CD4-positive, alpha-beta memory T cell (primary cell): Measurements from ENCODE around the gene FCAMR. TPM values are rescaled to one million over a fixed set of nuclear protein-coding genes. Genes with fewer than 3 reads are reported as not detected.
A peak's percentile ranks its signal among the peaks of the same experiment; 100 is the strongest.

ENCODE experiments used
- CTCF ChIA-PET: fragments of 350-600 bp; sonication (Branson Sonifier 250); formaldehyde crosslinking; loops from one replicate; lab custom pipeline; 2021; ENCODE audit warnings: inconsistent platforms; ENCODE audit not compliant: partially characterized antibody; lab: Charles Lee
- POLR2A ChIA-PET: fragments of 350-600 bp; sonication (Branson Sonifier 250); formaldehyde crosslinking; loops from one replicate; lab custom pipeline; 2021; ENCODE audit not compliant: partially characterized antibody; lab: Charles Lee
- DNase-seq, 5 donors: peaks; one replicate each; pipeline versions ENCODE4 v3.0.0 to v3.0.0-alpha.2; 2020 to 2022; ENCODE audit warnings: mixed read lengths in 1 of 5
- H3K27ac ChIP-seq: one replicate; pipeline ENCODE4 v1.7.0; 2013; ENCODE audit warnings: low read depth, low read length
- H3K27me3 ChIP-seq: 2 replicates; pipeline ENCODE4 v1.7.0; 2013; ENCODE audit warnings: mild to moderate bottlenecking, low read length, moderate library complexity; ENCODE audit not compliant: insufficient read depth
- H3K36me3 ChIP-seq: 2 replicates; pipeline ENCODE4 v1.7.0; 2013; ENCODE audit warnings: mild to moderate bottlenecking, low read length, moderate library complexity; ENCODE audit not compliant: insufficient read depth
- H3K4me1 ChIP-seq: 2 replicates; pipeline ENCODE4 v1.7.0; 2013; ENCODE audit warnings: mild to moderate bottlenecking, low read length, moderate library complexity; ENCODE audit not compliant: insufficient read depth
- H3K4me3 ChIP-seq, 2 donors: one replicate each; pipeline ENCODE4 v1.7.0; 2013; ENCODE audit warnings: low read length in 2 of 2, mild to moderate bottlenecking in 1 of 2
- H3K9me3 ChIP-seq, 2 donors: one replicate each; pipeline ENCODE4 v1.7.0; 2013; ENCODE audit warnings: low read length in 2 of 2, control low read depth in 1 of 2; ENCODE audit not compliant: control insufficient read depth in 1 of 2
- H3K27ac Mint-ChIP-seq, 7 donors: one replicate each; pipeline ENCODE4 v1.8.0; 2020 to 2021; ENCODE audit warnings: mixed read lengths in 7 of 7, mild to moderate bottlenecking in 6 of 7, inconsistent platforms in 3 of 7, moderate library complexity in 3 of 7
- H3K27me3 Mint-ChIP-seq, 2 donors: one replicate each; pipeline ENCODE4 v1.8.0; 2020 to 2021; ENCODE audit warnings: mixed read lengths in 2 of 2
- H3K36me3 Mint-ChIP-seq, 2 donors: one replicate each; pipeline ENCODE4 v1.8.0; 2020 to 2021; ENCODE audit warnings: mixed read lengths in 2 of 2, inconsistent platforms in 1 of 2, mild to moderate bottlenecking in 1 of 2
- H3K4me1 Mint-ChIP-seq, 4 donors: one replicate each; pipeline ENCODE4 v1.8.0; 2020 to 2021; ENCODE audit warnings: mixed read lengths in 4 of 4, mild to moderate bottlenecking in 1 of 4
- H3K4me3 Mint-ChIP-seq, 8 donors: one replicate each; pipeline ENCODE4 v1.8.0; 2020 to 2021; ENCODE audit warnings: mixed read lengths in 8 of 8, mild to moderate bottlenecking in 7 of 8, moderate library complexity in 6 of 8, inconsistent platforms in 3 of 8
- H3K9me3 Mint-ChIP-seq, 8 donors: one replicate each; pipeline ENCODE4 v1.8.0; 2020 to 2021; ENCODE audit warnings: mixed read lengths in 8 of 8, mild to moderate bottlenecking in 5 of 8, inconsistent platforms in 3 of 8, moderate library complexity in 1 of 8
- intact Hi-C: fragments of 100-400 bp; cut with micrococcal nuclease; formaldehyde crosslinking; loops from one replicate; pipeline ENCODE4 v1.15.1; 2023
- polyA plus RNA-seq, 2 donors: library from polyadenylated mRNA; unstranded; fragments of 300-500 nt; fragmentation: Illumina TruSeq; gene quantifications; one replicate each; pipeline ENCODE4 v1.2.3, GENCODE V29; 2021
- total RNA-seq, 2 experiments: library from RNA; stranded (reverse); gene quantifications; one replicate each; pipeline ENCODE4 v1.2.3, GENCODE V29; 2021

FCAMR gene
- total and polyA plus RNA-seq, 4 experiments from 2014 or later = not detected

GRCh38 chr1:206931709-206932108 is 38.6 kb downstream of the FCAMR start:
- Histone ChIP-seq H3K27ac (no peak overlapping the region), H3K36me3 (no peaks in the 10 kb centered on the region), H3K27me3 (no peaks in the 10 kb centered on the region), H3K4me1 (peaks cover 34% of the 10 kb centered on the region), H3K4me3 (no peak overlapping the region), H3K9me3 (no peaks in the 10 kb centered on the region)
- DNase-seq = no peak
- CTCF ChIA-PET = interaction anchor here (0.9 to 13.7 kb wide), 25 partner anchors 14 to 222 kb away, joined by 3 to 477 read pairs (median 8); partner anchors contain the start of genes FCAMR, FCMR, IL20 and IL24
- POLR2A ChIA-PET = interaction anchor here (0.8 to 8.7 kb wide), 6 partner anchors 14 to 73 kb away, joined by 3 to 179 read pairs (median 11); partner anchors contain the start of gene FCMR
- H3K4me3 Mint-ChIP-seq = no peak overlapping the region
- H3K4me1 Mint-ChIP-seq = peaks cover 22 to 49% (median 32%) of the 10 kb centered on the region in 4 donors
- no peaks in the 10 kb centered on the region for H3K36me3 Mint-ChIP-seq
- no peaks in the 10 kb centered on the region for H3K27me3 Mint-ChIP-seq
- H3K27ac Mint-ChIP-seq = peak overlapping the region in 4 of 7 donors; percentile 22 to 88 (median 32)
- no peaks in the 10 kb centered on the region for H3K9me3 Mint-ChIP-seq
- intact Hi-C loops = loop anchor here (5.0 kb wide), 1 partner anchor 51 kb away; no protein-coding TSS in a partner anchor

- Mint-ChIP-seq H3K4me3 (peak overlapping the region; percentile 2 to 70 (median 54)), H3K27ac (peak overlapping the region; percentile 81 to 93 (median 88)), H3K9me3 (no peaks in the 10 kb centered on the region), H3K36me3 (no peaks in the 10 kb centered on the region), H3K27me3 (no peaks in the 10 kb centered on the region), H3K4me1 (peaks cover 25 to 55% (median 34%) of the 10 kb centered on the region in 4 donors)
- no peaks in the 10 kb centered on the region for H3K27me3 ChIP-seq
- no peak overlapping the region for H3K27ac ChIP-seq
- ChIA-PET CTCF (interaction anchor here (1.3 to 13.7 kb wide), 9 partner anchors 13 to 204 kb away, joined by 5 to 477 read pairs (median 41); partner anchors contain the start of genes FCMR and IL20), POLR2A (interaction anchor here (0.6 to 8.7 kb wide), 5 partner anchors 13 to 186 kb away, joined by 3 to 179 read pairs (median 12); partner anchors contain the start of gene FCMR)
- DNase-seq = no peak
- peaks cover 39% of the 10 kb centered on the region for H3K4me1 ChIP-seq
- intact Hi-C loops = loop anchor here (5.0 kb wide), 1 partner anchor 52 kb away; no protein-coding TSS in a partner anchor
- no peaks in the 10 kb centered on the region for H3K36me3 ChIP-seq
- H3K4me3 ChIP-seq = no peak overlapping the region
- H3K9me3 ChIP-seq = no peaks in the 10 kb centered on the region
Observed at GRCh38 chr1:206930210-206930798, 40.0 kb downstream of the FCAMR start.

DNA sequence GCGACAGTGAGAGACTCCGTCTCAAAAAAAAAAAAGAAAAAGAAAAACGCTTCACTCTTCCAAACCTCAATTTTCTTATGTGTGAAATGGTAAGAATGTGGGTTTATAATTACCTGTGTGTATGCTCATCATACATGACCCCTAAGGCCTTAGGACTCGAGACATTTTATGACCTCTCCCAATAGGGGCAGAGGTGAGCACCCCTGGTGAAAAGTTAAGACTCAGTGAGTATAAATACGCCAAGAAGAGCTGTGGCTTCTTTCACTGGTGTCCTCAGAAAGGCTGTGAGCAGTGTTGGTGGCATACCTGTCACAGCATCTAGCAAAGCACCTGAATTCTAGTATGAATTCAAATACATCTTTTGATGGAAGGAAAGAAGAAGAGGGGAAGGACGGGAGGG is 40.7 kb downstream of the FCAMR start:
- no peaks in the 10 kb centered on the region for H3K9me3 Mint-ChIP-seq
- H3K27ac Mint-ChIP-seq = peak overlapping the region; percentile 62 to 93 (median 88)
- H3K4me1 ChIP-seq = peaks cover 47% of the 10 kb centered on the region
- CTCF ChIA-PET = interaction anchor here (1.1 to 13.7 kb wide), 5 partner anchors 12 to 195 kb away, joined by 3 to 477 read pairs (median 4); partner anchors contain the start of gene FCMR
- intact Hi-C loops = no loop called here
- H3K27me3 Mint-ChIP-seq = no peaks in the 10 kb centered on the region
- no peak overlapping the region for H3K27ac ChIP-seq
- POLR2A ChIA-PET = interaction anchor here (1.9 to 8.7 kb wide), 3 partner anchors 12 to 24 kb away, joined by 10 to 179 read pairs (median 12); partner anchors contain the start of gene FCMR
- no peak for DNase-seq
- peak overlapping the region in 1 of 2 donors; percentile 19 for H3K4me3 ChIP-seq
- H3K36me3 ChIP-seq = no peaks in the 10 kb centered on the region
- no peaks in the 10 kb centered on the region for H3K9me3 ChIP-seq
- peaks cover 25 to 55% (median 34%) of the 10 kb centered on the region in 4 donors for H3K4me1 Mint-ChIP-seq
- no peaks in the 10 kb centered on the region for H3K27me3 ChIP-seq
- H3K4me3 Mint-ChIP-seq = peak overlapping the region in 1 of 8 donors; percentile 72
- no peaks in the 10 kb centered on the region for H3K36me3 Mint-ChIP-seq

DNA sequence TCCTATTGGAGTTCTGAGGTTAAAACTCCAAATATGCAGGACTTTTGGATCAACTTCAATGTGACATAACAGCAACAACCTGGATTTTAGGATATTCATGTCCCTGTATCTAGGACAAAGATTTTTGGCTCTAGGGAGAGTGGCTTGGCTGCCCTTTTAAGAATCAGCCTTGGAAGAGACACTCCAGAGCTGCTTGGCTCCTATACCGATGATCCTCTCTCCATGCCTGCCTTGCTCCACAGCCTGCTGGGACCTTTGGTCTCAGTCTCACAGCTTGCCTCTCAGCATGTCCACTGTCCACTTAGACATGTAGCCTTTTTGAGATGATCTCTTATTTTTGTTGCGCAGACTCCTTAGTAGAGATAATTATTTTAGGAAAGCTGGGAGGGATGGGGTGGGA is 44.0 kb downstream of the FCAMR start:
- Histone ChIP-seq H3K9me3 (no peaks in the 10 kb centered on the region), H3K27me3 (no peaks in the 10 kb centered on the region), H3K36me3 (no peaks in the 10 kb centered on the region), H3K4me1 (peaks cover 67% of the 10 kb centered on the region), H3K27ac (no peak overlapping the region), H3K4me3 (no peak overlapping the region)
- Mint-ChIP-seq H3K27me3 (no peaks in the 10 kb centered on the region), H3K4me3 (peak overlapping the region in 2 of 8 donors; percentile 9 to 17), H3K27ac (peak overlapping the region in 4 of 7 donors; percentile 12 to 86 (median 36)), H3K36me3 (peaks cover 0 to 6% of the 10 kb centered on the region in 2 donors), H3K9me3 (no peaks in the 10 kb centered on the region), H3K4me1 (peaks cover 20 to 37% (median 30%) of the 10 kb centered on the region in 4 donors)
- ChIA-PET POLR2A (interaction anchor here (0.9 to 8.7 kb wide), 4 partner anchors 9 to 200 kb away, joined by 3 to 179 read pairs (median 8); partner anchors contain the start of gene FCMR), CTCF (interaction anchor here (0.7 to 13.7 kb wide), 5 partner anchors 9 to 192 kb away, joined by 3 to 477 read pairs (median 17); partner anchors contain the start of gene FCMR)
- DNase-seq = no peak
- intact Hi-C loops = no loop called here

- H3K4me1 Mint-ChIP-seq = peaks cover 13 to 27% (median 25%) of the 10 kb centered on the region in 4 donors
- intact Hi-C loops = no loop called here
- DNase-seq = peak; percentile 42 to 61 (median 55)
Observed at GRCh38 chr1:206925106-206925736, 45.0 kb downstream of the FCAMR start.

DNA sequence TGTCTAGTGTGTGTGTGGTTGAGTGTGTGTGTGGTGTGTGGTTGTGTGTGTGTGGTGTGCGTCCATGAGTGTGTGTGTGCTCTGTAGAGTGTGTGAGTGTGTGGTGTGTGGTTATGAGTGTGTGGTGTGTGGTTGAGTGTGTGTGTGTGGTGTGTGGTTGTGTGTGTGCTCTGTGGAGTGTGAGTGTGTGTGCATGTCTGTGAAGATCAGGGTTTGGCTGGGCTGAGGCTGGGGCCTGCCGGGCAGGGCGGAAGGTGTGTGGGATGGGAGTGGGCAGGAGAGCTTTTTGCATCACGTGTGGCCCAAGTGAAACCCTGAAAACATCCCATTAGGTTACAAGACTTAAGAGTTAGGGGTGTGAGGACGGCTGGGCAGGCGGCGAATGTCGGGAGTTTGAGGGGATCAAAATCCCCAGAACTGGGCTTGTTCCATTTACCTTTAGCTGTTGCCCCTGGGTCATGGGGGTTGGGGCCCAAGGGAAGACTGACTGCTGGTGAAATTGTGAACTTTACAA is 45.6 kb downstream of the FCAMR start:
- no peak overlapping the region for H3K27ac Mint-ChIP-seq
- H3K27ac ChIP-seq = peak overlapping the region; percentile 78
- H3K9me3 ChIP-seq = no peaks in the 10 kb centered on the region
- intact Hi-C loops = no loop called here
- peaks cover 51% of the 10 kb centered on the region for H3K4me1 ChIP-seq
- DNase-seq = no peak
- no peaks in the 10 kb centered on the region for H3K27me3 Mint-ChIP-seq
- POLR2A ChIA-PET = interaction anchor here (0.6 to 2.8 kb wide), 14 partner anchors 8 to 360 kb away, joined by 3 to 14 read pairs (median 4); no protein-coding TSS in a partner anchor
- no peaks in the 10 kb centered on the region for H3K27me3 ChIP-seq
- no peak overlapping the region for H3K4me3 Mint-ChIP-seq
- peak overlapping the region in 1 of 2 donors; percentile 94 for H3K4me3 ChIP-seq
- no peaks in the 10 kb centered on the region for H3K9me3 Mint-ChIP-seq
- H3K36me3 ChIP-seq = no peaks in the 10 kb centered on the region
- peaks cover 11 to 18% of the 10 kb centered on the region in 2 donors for H3K36me3 Mint-ChIP-seq
- CTCF ChIA-PET = interaction anchor here (0.7 to 13.7 kb wide), 10 partner anchors 7 to 213 kb away, joined by 3 to 477 read pairs (median 4); partner anchors contain the start of gene FCMR
- peaks cover 8 to 25% (median 22%) of the 10 kb centered on the region in 4 donors for H3K4me1 Mint-ChIP-seq

More at GRCh38 chr1:206925106-206925736, 45.0 kb downstream of the FCAMR start:
- H3K27me3 ChIP-seq = no peaks in the 10 kb centered on the region
- no peak overlapping the region for H3K27ac Mint-ChIP-seq
- peaks cover 56% of the 10 kb centered on the region for H3K4me1 ChIP-seq
- H3K36me3 ChIP-seq = no peaks in the 10 kb centered on the region
- CTCF ChIA-PET = interaction anchor here (0.7 to 13.7 kb wide), 11 partner anchors 8 to 213 kb away, joined by 3 to 477 read pairs (median 3); partner anchors contain the start of gene FCMR
- no peak overlapping the region for H3K27ac ChIP-seq
- H3K9me3 ChIP-seq = no peaks in the 10 kb centered on the region
- H3K9me3 Mint-ChIP-seq = no peaks in the 10 kb centered on the region
- H3K27me3 Mint-ChIP-seq = no peaks in the 10 kb centered on the region
- POLR2A ChIA-PET = interaction anchor here (0.6 to 2.8 kb wide), 16 partner anchors 8 to 905 kb away, joined by 3 to 14 read pairs (median 3); no protein-coding TSS in a partner anchor
- peaks cover 7 to 15% of the 10 kb centered on the region in 2 donors for H3K36me3 Mint-ChIP-seq
- H3K4me3 ChIP-seq = no peak overlapping the region
- no peak overlapping the region for H3K4me3 Mint-ChIP-seq
